Sigmoid colon (tissue), 7 donors: Measurements from ENCODE around the gene DCUN1D2. TPM values are rescaled to one million over a fixed set of nuclear protein-coding genes. Genes with fewer than 3 reads are reported as not detected.

ENCODE experiments used
- DNase-seq: peaks from one replicate; pipeline ENCODE4 v3.0.0-alpha.2; 2019
- H3K27ac ChIP-seq, 4 donors: fragments of 200-600 bp; sonication (generic); one replicate each; pipeline ENCODE4 v1.5.1; 2016 to 2019; ENCODE audit warnings: mild to moderate bottlenecking in 1 of 4
- H3K27me3 ChIP-seq, 3 donors: fragments of 200-600 bp; sonication (generic); one replicate each; pipeline ENCODE4 v1.5.1; 2019; ENCODE audit warnings: mild to moderate bottlenecking in 1 of 3
- H3K36me3 ChIP-seq, 4 donors: fragments of 200-600 bp; sonication (generic); one replicate each; pipeline ENCODE4 v1.5.1; 2016 to 2019
- H3K4me1 ChIP-seq, 4 donors: fragments of 200-600 bp; sonication (generic); one replicate each; pipeline ENCODE4 v1.5.1; 2017 to 2019
- H3K4me3 ChIP-seq, 4 donors: fragments of 200-600 bp; sonication (generic); one replicate each; pipeline ENCODE4 v1.5.1; 2017 to 2019; ENCODE audit warnings: mild to moderate bottlenecking in 2 of 4, moderate library complexity in 1 of 4
- H3K9me3 ChIP-seq, 4 donors: fragments of 200-600 bp in 3 of 4; sonication (generic) in 3 of 4; one replicate each; pipeline versions ENCODE4 v1.5.1 to v1.6.1; 2013 to 2019
- EP300 ChIP-seq, 4 donors: sonication (generic); formaldehyde crosslinking; IDR thresholded peaks; one replicate each; pipeline ENCODE4 v1.6.1; 2017; ENCODE audit warnings: antibody characterized with exemption in 4 of 4
- POLR2A ChIP-seq, 2 donors: fragments of 450-650 bp; IDR thresholded peaks; one replicate each; pipeline ENCODE4 v1.6.1; 2016; ENCODE audit warnings: antibody characterized with exemption in 2 of 2, mild to moderate bottlenecking in 2 of 2, moderate library complexity in 2 of 2
- POLR2AphosphoS5 ChIP-seq, 4 donors: sonication (generic); formaldehyde crosslinking; IDR thresholded peaks; one replicate each; pipeline ENCODE4 v1.6.1; 2017; ENCODE audit warnings: antibody characterized with exemption in 4 of 4
- WGBS, 2 donors: extraction: QIAGEN DNeasy Blood & Tissue Kit; methylation state at CpG; one replicate each; pipeline ENCODE4 v1.1.7; 2013; 5-methylcytosine and 5-hydroxymethylcytosine counted together
- intact Hi-C: fragments of 100-400 bp; cut with DNase I; formaldehyde crosslinking; loops from one replicate; pipeline ENCODE4 v1.15.1; 2023
- polyA plus RNA-seq, 3 donors: library from polyadenylated mRNA; stranded (reverse); fragments of 200-250 nt; gene quantifications; one replicate each; pipeline ENCODE4 v1.2.3, GENCODE V29; 2013
- total RNA-seq, 4 donors: library from RNA; depleted of rRNA; stranded (reverse); fragments of >200 nt; gene quantifications; one replicate each; pipeline ENCODE4 v1.1.0, GENCODE V29; 2016
- TF ChIP-seq, protein P1 (sequence below), 4 experiments: fragments of 450-650 bp in 3 of 4; fragments of 200-600 bp in 1 of 4; IDR thresholded peaks; one replicate each; pipeline ENCODE4 v1.5.1; 2016 to 2019; ENCODE audit warnings: antibody characterized with exemption in 4 of 4, mild to moderate bottlenecking in 3 of 4, moderate library complexity in 2 of 4
- donor health status: healthy with polysubstance abuse.
- donor health status: Bipolar disorder and iron deficiency.
- donor health status: healthy.

DCUN1D2 gene
- total and polyA plus RNA-seq, 7 donors: 6.6 to 33.0 (median 20.6) TPM

- Histone ChIP-seq H3K4me1 (no peaks in the 10 kb centered on the region), H3K9me3 (no peaks in the 10 kb centered on the region), H3K27me3 (no peaks in the 10 kb centered on the region), H3K36me3 (peaks cover 18 to 72% (median 30%) of the 10 kb centered on the region in 4 donors), H3K27ac (no peak overlapping the region), H3K4me3 (no peak overlapping the region)
- no peak for DNase-seq
- no peak for TF ChIP-seq EP300 (IDR thresholded peaks at IDR 0.05)
- intact Hi-C loops: no loop called here
- WGBS, 2 donors: 88 to 92% methylated on average over 21 of the region's 21 CpGs
Observed at GRCh38 chr13:113507505-113508345, 17.2 kb upstream of the DCUN1D2 start.

DNA sequence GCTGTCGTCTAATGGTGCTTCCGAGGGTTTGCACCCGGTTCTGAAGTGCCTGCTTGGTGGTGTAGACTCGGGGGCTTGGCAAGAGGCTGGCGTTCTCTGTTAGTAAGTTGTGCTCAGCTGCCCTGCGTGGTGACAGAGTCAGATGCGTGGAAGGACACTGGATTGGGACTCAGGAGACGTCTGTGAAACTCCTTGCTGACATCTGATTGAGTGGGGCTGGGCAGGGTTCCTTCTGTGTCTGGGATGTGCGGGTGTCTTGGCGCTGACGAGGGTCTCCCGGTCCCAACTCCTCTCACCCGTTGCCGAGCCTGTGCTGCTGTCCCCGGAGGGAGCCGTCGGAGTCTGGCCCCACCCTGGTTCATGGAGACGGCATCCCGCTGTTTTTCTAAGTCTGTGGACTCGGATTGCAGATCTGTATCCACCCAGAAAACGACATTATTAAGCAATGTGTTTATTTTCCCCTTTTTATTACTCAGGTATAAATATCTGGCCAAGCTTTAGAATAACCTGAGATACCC, 16.4 kb upstream of the DCUN1D2 start:
- 85 to 86% methylated on average over 21 of the region's 21 CpGs for WGBS, 2 donors
- Histone ChIP-seq H3K27ac (no peak overlapping the region), H3K4me3 (no peak overlapping the region), H3K36me3 (peaks cover 23 to 75% (median 38%) of the 10 kb centered on the region in 4 donors), H3K27me3 (no peaks in the 10 kb centered on the region), H3K4me1 (no peaks in the 10 kb centered on the region), H3K9me3 (no peaks in the 10 kb centered on the region)
- TF ChIP-seq, protein P1, sequence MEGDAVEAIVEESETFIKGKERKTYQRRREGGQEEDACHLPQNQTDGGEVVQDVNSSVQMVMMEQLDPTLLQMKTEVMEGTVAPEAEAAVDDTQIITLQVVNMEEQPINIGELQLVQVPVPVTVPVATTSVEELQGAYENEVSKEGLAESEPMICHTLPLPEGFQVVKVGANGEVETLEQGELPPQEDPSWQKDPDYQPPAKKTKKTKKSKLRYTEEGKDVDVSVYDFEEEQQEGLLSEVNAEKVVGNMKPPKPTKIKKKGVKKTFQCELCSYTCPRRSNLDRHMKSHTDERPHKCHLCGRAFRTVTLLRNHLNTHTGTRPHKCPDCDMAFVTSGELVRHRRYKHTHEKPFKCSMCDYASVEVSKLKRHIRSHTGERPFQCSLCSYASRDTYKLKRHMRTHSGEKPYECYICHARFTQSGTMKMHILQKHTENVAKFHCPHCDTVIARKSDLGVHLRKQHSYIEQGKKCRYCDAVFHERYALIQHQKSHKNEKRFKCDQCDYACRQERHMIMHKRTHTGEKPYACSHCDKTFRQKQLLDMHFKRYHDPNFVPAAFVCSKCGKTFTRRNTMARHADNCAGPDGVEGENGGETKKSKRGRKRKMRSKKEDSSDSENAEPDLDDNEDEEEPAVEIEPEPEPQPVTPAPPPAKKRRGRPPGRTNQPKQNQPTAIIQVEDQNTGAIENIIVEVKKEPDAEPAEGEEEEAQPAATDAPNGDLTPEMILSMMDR (IDR thresholded peaks at IDR 0.05): no peak
- TF ChIP-seq POLR2A (IDR thresholded peaks at IDR 0.05) (no peak), POLR2AphosphoS5 (IDR thresholded peaks at IDR 0.05) (no peak), EP300 (IDR thresholded peaks at IDR 0.05) (no peak)
- intact Hi-C loops: no loop called here
- no peak for DNase-seq

DNA sequence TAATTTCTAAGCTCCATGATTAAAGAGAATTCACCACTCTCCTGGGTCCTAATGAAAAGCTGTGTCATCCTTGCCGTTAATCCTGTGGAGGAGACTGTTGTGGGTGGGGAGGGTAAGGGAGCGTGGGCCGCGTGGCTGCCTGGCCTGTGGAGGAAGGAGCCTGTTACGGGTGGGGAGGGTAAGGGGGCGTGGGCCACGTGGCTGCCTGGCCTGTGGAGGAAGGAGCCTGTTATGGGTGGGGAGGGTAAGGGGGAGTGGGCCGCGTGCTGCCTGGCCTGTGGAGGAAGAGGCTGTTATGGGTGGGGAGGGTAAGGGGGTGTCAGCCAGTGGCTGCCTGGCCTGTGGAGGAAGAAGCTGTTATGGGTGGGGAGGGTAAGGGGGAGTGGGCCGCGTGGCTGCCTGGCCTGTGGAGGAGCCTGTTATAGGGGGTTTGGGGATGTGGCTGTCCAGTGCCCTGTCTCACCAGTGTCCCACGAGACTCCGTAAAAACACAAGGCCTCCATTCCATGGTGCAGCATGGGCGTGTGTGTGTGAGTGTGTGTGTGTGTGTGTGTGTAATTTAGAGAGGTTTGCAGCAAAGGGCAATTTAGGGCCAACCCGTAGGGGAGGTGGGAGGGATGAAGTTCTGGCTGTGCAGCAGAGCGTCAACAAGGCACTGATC, 15.6 kb upstream of the DCUN1D2 start:
- Histone ChIP-seq H3K36me3 (peaks cover 18 to 75% (median 39%) of the 10 kb centered on the region in 4 donors), H3K4me1 (no peaks in the 10 kb centered on the region), H3K9me3 (no peaks in the 10 kb centered on the region), H3K27ac (no peak overlapping the region), H3K4me3 (no peak overlapping the region), H3K27me3 (no peaks in the 10 kb centered on the region)
- DNase-seq: no peak
- 52 to 55% methylated on average over 16 of the region's 16 CpGs for WGBS, 2 donors
- TF ChIP-seq POLR2AphosphoS5 (IDR thresholded peaks at IDR 0.05) (no peak), POLR2A (IDR thresholded peaks at IDR 0.05) (no peak), EP300 (IDR thresholded peaks at IDR 0.05) (no peak)
- TF ChIP-seq, protein P1 (IDR thresholded peaks at IDR 0.05): no peak
- intact Hi-C loops: no loop called here

DNA sequence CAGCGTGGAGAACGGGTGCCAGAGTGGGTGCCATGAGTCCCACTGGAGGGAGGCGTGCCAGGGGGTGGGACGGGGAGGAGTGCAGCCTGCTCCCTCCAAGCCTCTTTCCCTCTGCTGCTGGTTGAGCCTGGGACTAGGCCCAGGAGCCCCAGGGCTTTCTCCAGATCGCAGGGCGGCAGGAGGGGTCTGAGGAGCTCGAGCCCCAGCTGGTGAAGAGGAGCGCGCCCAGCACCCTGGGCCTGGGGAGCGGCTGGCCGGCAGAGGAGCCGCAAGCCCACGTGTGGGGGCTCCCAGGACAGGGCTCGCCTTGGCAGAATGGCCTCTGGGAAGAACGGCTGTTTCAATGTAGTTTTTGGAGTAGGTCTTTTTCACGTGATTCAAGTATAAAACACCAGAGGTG, 12.2 kb upstream of the DCUN1D2 start:
- intact Hi-C loops: no loop called here
- H3K36me3 ChIP-seq: peaks cover 30 to 90% (median 54%) of the 10 kb centered on the region in 4 donors

More for the DNA sequence above, 12.2 kb upstream of the DCUN1D2 start:
- H3K27me3 ChIP-seq: no peaks in the 10 kb centered on the region
- no peak overlapping the region for H3K4me3 ChIP-seq
- WGBS, 2 donors: 88 to 89% methylated on average over 16 of the region's 16 CpGs
- no peaks in the 10 kb centered on the region for H3K9me3 ChIP-seq
- TF ChIP-seq POLR2A (IDR thresholded peaks at IDR 0.05) (no peak), POLR2AphosphoS5 (IDR thresholded peaks at IDR 0.05) (no peak), EP300 (IDR thresholded peaks at IDR 0.05) (no peak)
- TF ChIP-seq, protein P1 (IDR thresholded peaks at IDR 0.05): no peak
- H3K27ac ChIP-seq: no peak overlapping the region
- no peak for DNase-seq
- peaks cover 0 to 2% (median 0%) of the 10 kb centered on the region in 4 donors for H3K4me1 ChIP-seq
